ENCODE results near the gene AXIN1. TPM values are rescaled to one million over a fixed set of nuclear protein-coding genes. Genes with fewer than 3 reads are reported as not detected.
A peak's percentile ranks its signal among the peaks of the same experiment; 100 is the strongest.

Gene AXIN1
- total RNA-seq, 1 experiment from 2014 or later, result 26.9 TPM

DNA sequence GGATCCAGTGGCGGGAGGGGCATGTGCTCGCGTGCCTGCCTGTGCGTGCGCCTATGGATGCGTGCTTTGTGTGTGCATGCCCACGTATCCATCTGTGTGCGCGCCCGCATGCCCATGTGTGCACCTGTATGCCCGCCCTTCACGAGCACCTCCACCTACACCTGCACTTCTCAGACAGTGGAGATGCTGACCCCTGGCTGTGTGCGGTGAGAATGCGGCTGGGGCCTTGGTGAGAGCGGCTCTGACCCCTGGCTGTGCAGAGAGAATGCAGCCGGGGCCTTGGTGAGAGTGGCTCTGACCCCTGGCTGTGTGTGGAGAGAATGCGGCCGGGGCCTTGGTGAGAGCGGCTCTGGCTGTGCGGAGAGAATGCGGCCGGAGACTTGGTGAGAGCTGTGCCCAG, 33.9 kb downstream of the AXIN1 start:
- H3K27me3 ChIP-seq (ENCODE audit: low read length), result no peaks in the 10 kb centered on the region
- intact Hi-C loops (cut with micrococcal nuclease), result no loop called here
- no peak for DNase-seq
- H3K9me2 ChIP-seq (replicated peaks; ENCODE audit: low read length), result no peaks in the 10 kb centered on the region
- no peaks in the 10 kb centered on the region; the same call in 1 of the 2 replicates for H4K20me1 ChIP-seq (ENCODE audit: low read length)
- no peak overlapping the region for H3K4me2 ChIP-seq (ENCODE audit: low read length)
- no peak for ATAC-seq
- BruUV-seq (replicated peaks), result no TSS peak
- H2AFZ ChIP-seq (ENCODE audit: low read length), result no peak overlapping the region
- H3F3A ChIP-seq (ENCODE audit: low read length, unreplicated experiment), result no peaks in the 10 kb centered on the region
- no peak overlapping the region for H3K9ac ChIP-seq (ENCODE audit: low read length)
- H3K36me3 ChIP-seq (ENCODE audit: low read depth, low read length), result no peaks in the 10 kb centered on the region
- TF ChIP-seq, protein P1, sequence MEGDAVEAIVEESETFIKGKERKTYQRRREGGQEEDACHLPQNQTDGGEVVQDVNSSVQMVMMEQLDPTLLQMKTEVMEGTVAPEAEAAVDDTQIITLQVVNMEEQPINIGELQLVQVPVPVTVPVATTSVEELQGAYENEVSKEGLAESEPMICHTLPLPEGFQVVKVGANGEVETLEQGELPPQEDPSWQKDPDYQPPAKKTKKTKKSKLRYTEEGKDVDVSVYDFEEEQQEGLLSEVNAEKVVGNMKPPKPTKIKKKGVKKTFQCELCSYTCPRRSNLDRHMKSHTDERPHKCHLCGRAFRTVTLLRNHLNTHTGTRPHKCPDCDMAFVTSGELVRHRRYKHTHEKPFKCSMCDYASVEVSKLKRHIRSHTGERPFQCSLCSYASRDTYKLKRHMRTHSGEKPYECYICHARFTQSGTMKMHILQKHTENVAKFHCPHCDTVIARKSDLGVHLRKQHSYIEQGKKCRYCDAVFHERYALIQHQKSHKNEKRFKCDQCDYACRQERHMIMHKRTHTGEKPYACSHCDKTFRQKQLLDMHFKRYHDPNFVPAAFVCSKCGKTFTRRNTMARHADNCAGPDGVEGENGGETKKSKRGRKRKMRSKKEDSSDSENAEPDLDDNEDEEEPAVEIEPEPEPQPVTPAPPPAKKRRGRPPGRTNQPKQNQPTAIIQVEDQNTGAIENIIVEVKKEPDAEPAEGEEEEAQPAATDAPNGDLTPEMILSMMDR (conservative IDR thresholded peaks at IDR 0.05; ENCODE audit: low read depth, low read length), result peak; percentile 27; the same call in 1 of the 2 replicates
- no peak for TF ChIP-seq EZH2phosphoT487 (IDR thresholded peaks at IDR 0.05; ENCODE audit: borderline replicate concordance, low read length)
- no peak overlapping the region for H3K4me3 ChIP-seq (ENCODE audit: low read length)
- no peaks in the 10 kb centered on the region for H3K9me3 ChIP-seq (ENCODE audit: low read length)
- H3K4me1 ChIP-seq (ENCODE audit: insufficient read depth, low read length), result no peaks in the 10 kb centered on the region
- no peak overlapping the region for H3K27ac ChIP-seq (ENCODE audit: low read length)
- peaks cover 19% of the 10 kb centered on the region for H3K79me2 ChIP-seq (ENCODE audit: low read length)
- POLR2A ChIA-PET (ENCODE audit: unreplicated experiment), result no interaction called here
- CTCF ChIA-PET, result no interaction called here

DNA sequence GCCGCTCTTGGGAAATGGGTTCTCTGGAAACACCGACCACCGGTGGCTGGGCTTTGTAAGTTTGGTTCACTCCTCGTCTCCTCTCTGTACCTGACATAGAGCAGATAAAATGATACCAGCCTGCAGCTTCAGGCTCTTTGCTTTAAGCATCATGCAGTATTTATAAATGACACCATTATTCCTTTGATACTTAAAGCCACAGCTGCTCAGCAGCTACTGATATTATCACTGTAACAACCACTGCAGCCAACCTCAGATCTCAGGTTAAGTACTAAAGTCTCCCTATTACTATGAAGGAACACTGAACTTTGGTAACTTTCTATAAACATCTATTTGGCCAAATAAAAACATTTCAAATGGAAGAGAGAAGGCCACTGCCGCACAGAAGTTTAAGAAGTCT, 34.9 kb downstream of the AXIN1 start:
- ATAC-seq, result no peak
- no peaks in the 10 kb centered on the region for H3K9me3 ChIP-seq (ENCODE audit: low read length)
- no peaks in the 10 kb centered on the region for H3K9me2 ChIP-seq (replicated peaks; ENCODE audit: low read length)
- H2AFZ ChIP-seq (ENCODE audit: low read length), result no peak overlapping the region
- BruUV-seq (replicated peaks), result no TSS peak
- POLR2A ChIA-PET (ENCODE audit: unreplicated experiment), result no interaction called here
- no peak for DNase-seq
- H3K27me3 ChIP-seq (ENCODE audit: low read length), result no peaks in the 10 kb centered on the region
- no peak overlapping the region for H3K9ac ChIP-seq (ENCODE audit: low read length)
- no peak overlapping the region for H3K27ac ChIP-seq (ENCODE audit: low read length)
- H3K79me2 ChIP-seq (ENCODE audit: low read length), result peaks cover 18% of the 10 kb centered on the region
- no peak overlapping the region for H3K4me2 ChIP-seq (ENCODE audit: low read length)
- no peaks in the 10 kb centered on the region for H4K20me1 ChIP-seq (ENCODE audit: low read length)
- intact Hi-C loops (cut with micrococcal nuclease), result no loop called here
- TF ChIP-seq EZH2 (IDR thresholded peaks at IDR 0.05; ENCODE audit: low read length, unreplicated experiment), result no peak
- no peaks in the 10 kb centered on the region for H3K36me3 ChIP-seq (ENCODE audit: low read depth, low read length)
- no peaks in the 10 kb centered on the region for H3F3A ChIP-seq (ENCODE audit: low read length, unreplicated experiment)
- H3K4me1 ChIP-seq (ENCODE audit: insufficient read depth, low read length), result no peaks in the 10 kb centered on the region
- CTCF ChIA-PET, result no interaction called here
- no peak overlapping the region for H3K4me3 ChIP-seq (ENCODE audit: low read length)

DNA sequence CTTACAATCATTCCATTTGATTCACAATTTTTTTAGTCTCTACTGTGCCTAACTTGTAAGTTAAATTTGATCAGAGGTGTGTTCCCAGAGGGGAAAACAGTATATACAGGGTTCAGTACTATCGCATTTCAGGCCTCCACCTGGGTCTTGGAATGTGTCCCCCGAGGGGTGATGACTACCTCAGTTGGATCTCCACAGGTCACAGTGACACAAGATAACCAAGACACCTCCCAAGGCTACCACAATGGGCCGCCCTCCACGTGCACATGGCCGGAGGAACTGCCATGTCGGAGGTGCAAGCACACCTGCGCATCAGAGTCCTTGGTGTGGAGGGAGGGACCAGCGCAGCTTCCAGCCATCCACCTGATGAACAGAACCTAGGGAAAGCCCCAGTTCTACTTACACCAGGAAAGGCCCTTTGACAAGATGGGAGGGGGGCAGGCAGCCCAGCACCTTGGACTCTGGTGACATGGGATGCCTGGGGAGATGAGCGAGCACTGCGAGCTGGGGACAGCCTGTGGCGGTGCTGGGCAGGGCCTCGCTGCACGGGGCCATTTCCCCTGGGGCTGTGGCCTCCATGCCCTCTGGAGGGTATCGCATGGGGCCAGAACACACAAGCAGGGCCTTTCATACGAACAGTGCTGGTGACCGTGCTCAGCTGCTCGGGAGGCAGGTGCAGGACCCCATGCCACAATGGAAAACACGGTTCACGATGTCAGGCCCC, 35.6 kb downstream of the AXIN1 start:
- no TSS peak for BruUV-seq (replicated peaks)
- Histone ChIP-seq H3K27me3 (ENCODE audit: low read length) (no peaks in the 10 kb centered on the region), H3K9me2 (replicated peaks; ENCODE audit: low read length) (no peaks in the 10 kb centered on the region), H3K4me3 (ENCODE audit: low read length) (no peak overlapping the region), H3K27ac (ENCODE audit: low read length) (no peak overlapping the region), H3K4me1 (ENCODE audit: insufficient read depth, low read length) (no peaks in the 10 kb centered on the region), H3K4me2 (ENCODE audit: low read length) (no peak overlapping the region), H3K36me3 (ENCODE audit: low read depth, low read length) (no peaks in the 10 kb centered on the region), H3K9me3 (ENCODE audit: low read length) (no peaks in the 10 kb centered on the region), H4K20me1 (ENCODE audit: low read length) (no peaks in the 10 kb centered on the region), H3F3A (ENCODE audit: low read length, unreplicated experiment) (no peaks in the 10 kb centered on the region), H2AFZ (ENCODE audit: low read length) (no peak overlapping the region), H3K79me2 (ENCODE audit: low read length) (peaks cover 17% of the 10 kb centered on the region), H3K9ac (ENCODE audit: low read length) (no peak overlapping the region)
- TF ChIP-seq EZH2phosphoT487 (IDR thresholded peaks at IDR 0.05; ENCODE audit: borderline replicate concordance, low read length), result no peak
- no peak for TF ChIP-seq EZH2 (IDR thresholded peaks at IDR 0.05; ENCODE audit: low read length, unreplicated experiment)
- TF ChIP-seq, protein P1 (conservative IDR thresholded peaks at IDR 0.05; ENCODE audit: low read depth, low read length), result no peak
- DNase-seq (no peak), ATAC-seq (no peak)
- intact Hi-C loops (cut with micrococcal nuclease), result no loop called here
- CTCF ChIA-PET, result no interaction called here
- POLR2A ChIA-PET (ENCODE audit: unreplicated experiment), result no interaction called here

Measured in PC-3 (cell line).